Esophagus muscularis mucosa (tissue), 4 donors: ENCODE measurements around the gene DOCK8.

Experiments used
- CTCF ChIP-seq, 3 experiments: fragments of 200-600 bp in 2 of 3; fragments of 450-650 bp in 1 of 3; sonication (generic) in 2 of 3; IDR thresholded peaks; one replicate each; pipeline ENCODE4 v1.5.1; 2017 to 2019; ENCODE audit warnings: antibody characterized with exemption in 3 of 3, mild to moderate bottlenecking in 2 of 3, moderate library complexity in 1 of 3
- EP300 ChIP-seq: sonication (generic); formaldehyde crosslinking; IDR thresholded peaks from one replicate; pipeline ENCODE4 v1.6.1; 2017; ENCODE audit warnings: antibody characterized with exemption
- POLR2A ChIP-seq: fragments of 450-650 bp; IDR thresholded peaks from one replicate; pipeline ENCODE4 v1.6.1; 2017; ENCODE audit warnings: antibody characterized with exemption, moderate library complexity, mild to moderate bottlenecking, low read depth
- POLR2AphosphoS5 ChIP-seq, 2 donors: sonication (generic); formaldehyde crosslinking; IDR thresholded peaks; one replicate each; pipeline ENCODE4 v1.6.1; 2017; ENCODE audit warnings: antibody characterized with exemption in 2 of 2

- TF ChIP-seq CTCF (IDR thresholded peaks at IDR 0.05) (no peak), POLR2AphosphoS5 (IDR thresholded peaks at IDR 0.05) (no peak), POLR2A (no peak), EP300 (no peak)
Measured at GRCh38 chr9:270657-271237, 56.1 kb downstream of the DOCK8 start.
